Ascending aorta (tissue), 2 donors: Measurements from ENCODE around the gene WDR70. TPM values are rescaled to one million over a fixed set of nuclear protein-coding genes. Genes with fewer than 3 reads are reported as not detected.

Experiments
- DNase-seq, 2 donors: peaks; one replicate each; pipeline ENCODE4 v3.0.0-alpha.2; 2019; ENCODE audit warnings: low spot score in 2 of 2
- H3K27ac ChIP-seq, 2 donors: fragments of 200-600 bp; sonication (generic); one replicate each; pipeline ENCODE4 v1.5.1; 2016 to 2017; ENCODE audit warnings: mild to moderate bottlenecking in 1 of 2
- H3K27me3 ChIP-seq: fragments of 200-600 bp; sonication (generic); one replicate; pipeline ENCODE4 v1.5.1; 2017
- H3K36me3 ChIP-seq, 2 donors: fragments of 200-600 bp; sonication (generic); one replicate each; pipeline ENCODE4 v1.5.1; 2016
- H3K4me1 ChIP-seq, 2 donors: fragments of 200-600 bp; sonication (generic); one replicate each; pipeline ENCODE4 v1.5.1; 2016 to 2017; ENCODE audit warnings: mild to moderate bottlenecking in 1 of 2
- H3K4me3 ChIP-seq, 2 donors: fragments of 200-600 bp; sonication (generic); one replicate each; pipeline ENCODE4 v1.5.1; 2016 to 2017; ENCODE audit warnings: mild to moderate bottlenecking in 1 of 2
- H3K9me3 ChIP-seq, 2 donors: fragments of 200-600 bp; sonication (generic); one replicate each; pipeline ENCODE4 v1.5.1; 2016
- CTCF ChIP-seq, 3 experiments: fragments of 200-600 bp in 2 of 3; fragments of 450-650 bp in 1 of 3; sonication (generic) in 2 of 3; IDR thresholded peaks; one replicate each; pipeline ENCODE4 v1.5.1; 2016 to 2019; ENCODE audit warnings: antibody characterized with exemption in 3 of 3, mild to moderate bottlenecking in 1 of 3, moderate library complexity in 1 of 3
- intact Hi-C: fragments of 100-400 bp; cut with DNase I; formaldehyde crosslinking; loops from one replicate; pipeline ENCODE4 v1.15.1; 2023
- total RNA-seq: library from RNA; depleted of rRNA; stranded (reverse); fragments of >200 nt; gene quantifications from one replicate; pipeline ENCODE4 v1.1.0, GENCODE V29; 2016

The WDR70 gene
- total RNA-seq, 1 donor from 2014 or later: 8.7 TPM

GRCh38 chr5:37704406-37704805, 325.3 kb downstream of the WDR70 start:
- Histone ChIP-seq H3K9me3 (no peaks in the 10 kb centered on the region), H3K4me3 (no peak overlapping the region), H3K27me3 (no peaks in the 10 kb centered on the region), H3K36me3 (peaks cover 0 to 4% of the 10 kb centered on the region in 2 donors), H3K27ac (no peak overlapping the region), H3K4me1 (no peaks in the 10 kb centered on the region)
- DNase-seq: no peak
- intact Hi-C loops: no loop called here
- TF ChIP-seq CTCF (IDR thresholded peaks at IDR 0.05): no peak

DNA sequence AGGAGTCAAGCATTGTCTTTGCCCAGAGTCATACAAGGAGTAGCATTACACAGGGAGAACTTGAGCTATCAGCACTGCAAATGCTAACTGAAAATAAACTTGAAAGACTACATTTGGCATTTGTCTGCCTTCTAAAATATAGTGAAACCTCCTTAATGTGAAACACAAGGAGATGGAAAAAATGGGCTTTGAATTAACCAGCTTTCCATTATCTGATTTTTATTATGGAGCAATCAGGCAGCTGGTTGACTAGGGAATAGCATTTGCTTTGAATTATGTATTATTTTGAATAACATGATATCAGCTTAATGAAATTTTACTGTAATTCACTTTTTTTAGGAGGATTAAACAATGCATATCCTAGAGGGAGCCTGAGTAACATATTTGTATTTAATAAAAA, 329.9 kb downstream of the WDR70 start:
- DNase-seq: no peak
- intact Hi-C loops: no loop called here
- no peaks in the 10 kb centered on the region for H3K27me3 ChIP-seq
- no peak overlapping the region for H3K27ac ChIP-seq
- no peaks in the 10 kb centered on the region for H3K36me3 ChIP-seq
- no peak overlapping the region for H3K4me3 ChIP-seq
- no peaks in the 10 kb centered on the region for H3K9me3 ChIP-seq
- no peaks in the 10 kb centered on the region for H3K4me1 ChIP-seq
- no peak for TF ChIP-seq CTCF (IDR thresholded peaks at IDR 0.05)

DNA sequence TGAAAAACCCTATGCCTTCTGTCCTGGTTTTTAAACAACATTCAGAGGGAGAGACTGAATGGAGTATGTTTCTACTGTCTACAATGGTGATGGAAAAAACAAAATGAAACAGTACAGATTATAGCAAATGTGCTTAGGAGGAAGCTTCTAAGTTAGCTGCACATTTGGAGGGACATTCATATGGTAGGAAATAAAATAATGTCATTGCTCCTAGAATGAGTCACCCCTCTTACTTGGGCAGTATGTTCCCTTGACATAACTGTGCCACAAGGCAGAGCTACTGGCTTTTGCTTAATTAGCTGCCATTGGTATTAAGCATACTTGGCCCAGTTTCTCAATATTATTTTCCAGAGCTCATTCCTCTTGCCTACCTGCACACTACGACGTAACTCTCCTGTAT, 331.8 kb downstream of the WDR70 start:
- H3K27ac ChIP-seq: no peak overlapping the region
- no peak for TF ChIP-seq CTCF (IDR thresholded peaks at IDR 0.05)

GRCh38 chr5:37712750-37713149, 333.6 kb downstream of the WDR70 start:
- Histone ChIP-seq H3K27me3 (no peaks in the 10 kb centered on the region), H3K4me1 (peaks cover 2 to 3% of the 10 kb centered on the region in 2 donors), H3K27ac (no peak overlapping the region), H3K9me3 (no peaks in the 10 kb centered on the region), H3K4me3 (no peak overlapping the region), H3K36me3 (no peaks in the 10 kb centered on the region)
- intact Hi-C loops: no loop called here
- no peak for TF ChIP-seq CTCF (IDR thresholded peaks at IDR 0.05)
- no peak for DNase-seq

More for the DNA sequence above, 331.8 kb downstream of the WDR70 start:
- Histone ChIP-seq H3K27me3 (no peaks in the 10 kb centered on the region), H3K4me3 (no peak overlapping the region), H3K4me1 (no peaks in the 10 kb centered on the region), H3K36me3 (no peaks in the 10 kb centered on the region), H3K9me3 (no peaks in the 10 kb centered on the region)
- no peak for DNase-seq
- intact Hi-C loops: no loop called here

- no peak for DNase-seq
- no peaks in the 10 kb centered on the region for H3K36me3 ChIP-seq
- H3K4me1 ChIP-seq: peaks cover 2 to 5% of the 10 kb centered on the region in 2 donors
- H3K4me3 ChIP-seq: no peak overlapping the region
- H3K27ac ChIP-seq: no peak overlapping the region
- no peak for TF ChIP-seq CTCF (IDR thresholded peaks at IDR 0.05)
- H3K9me3 ChIP-seq: no peaks in the 10 kb centered on the region
- no peaks in the 10 kb centered on the region for H3K27me3 ChIP-seq
- intact Hi-C loops: no loop called here
These were observed 335.6 kb downstream of the WDR70 start for GRCh38 chr5:37714756-37715155.

DNA sequence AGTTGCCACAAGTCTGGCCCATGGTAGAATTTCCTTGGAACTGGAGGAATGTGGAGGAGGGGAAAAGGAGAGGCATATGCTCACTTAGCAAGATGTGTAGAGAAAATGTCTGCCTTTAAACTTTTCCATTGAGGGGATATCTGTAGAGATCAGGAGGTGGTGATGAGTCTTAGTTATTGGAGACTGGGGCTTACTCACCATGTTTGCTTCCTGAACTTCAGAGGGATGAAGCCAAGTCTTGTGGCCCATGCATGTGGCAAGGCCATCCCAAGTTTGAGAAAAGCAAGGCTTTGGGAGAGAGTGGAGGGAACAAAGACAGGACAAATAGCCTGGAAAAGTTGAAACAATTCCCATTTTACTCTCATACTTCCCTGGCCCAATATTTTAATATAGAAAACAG, 336.2 kb downstream of the WDR70 start:
- no peak overlapping the region for H3K27ac ChIP-seq
- no peaks in the 10 kb centered on the region for H3K27me3 ChIP-seq
- peaks cover 2 to 5% of the 10 kb centered on the region in 2 donors for H3K4me1 ChIP-seq
- H3K9me3 ChIP-seq: no peaks in the 10 kb centered on the region
- no peak overlapping the region for H3K4me3 ChIP-seq
- intact Hi-C loops: no loop called here
- H3K36me3 ChIP-seq: no peaks in the 10 kb centered on the region
- no peak for DNase-seq
- TF ChIP-seq CTCF (IDR thresholded peaks at IDR 0.05): no peak
